BJ (cell line): ENCODE results near the gene TRIML1. TPM values are rescaled to one million over a fixed set of nuclear protein-coding genes. Genes with fewer than 3 reads are reported as not detected.

Experiments
- CTCF ChIA-PET: fragments of 350-600 bp; formaldehyde crosslinking; extraction: SDS; loops from one replicate; lab custom pipeline; 2021; ENCODE audit warnings: antibody characterized with exemption, inconsistent platforms; lab: Yijun Ruan, JAX
- POLR2A ChIA-PET: fragments of 300-600 bp; sonication (Branson Sonifier 250); formaldehyde crosslinking; extraction: SDS; loops from one replicate; lab custom pipeline; 2021; ENCODE audit warnings: antibody characterized with exemption; lab: Charles Lee
- DNase-seq: peaks from one replicate; pipeline ENCODE4 v3.0.0-alpha.2; 2011; ENCODE audit warnings: low read depth
- H3K27me3 ChIP-seq: 2 replicates; pipeline ENCODE4 v1.6.0; 2011; ENCODE audit warnings: low read length; ENCODE audit not compliant: control insufficient read depth, insufficient read depth
- H3K36me3 ChIP-seq: 2 replicates; pipeline ENCODE4 v1.5.1; 2011; ENCODE audit warnings: low read length; ENCODE audit not compliant: control insufficient read depth, insufficient read depth
- H3K4me3 ChIP-seq: 2 replicates; pipeline ENCODE4 v1.5.1; 2011; ENCODE audit warnings: low read depth, mild to moderate bottlenecking, control low read depth, low read length
- CTCF ChIP-seq: IDR thresholded peaks from 2 replicates; pipeline ENCODE4 v1.5.1; 2011; ENCODE audit warnings: low read depth, mild to moderate bottlenecking, control low read depth, inconsistent platforms, low read length, moderate library complexity; ENCODE audit not compliant: insufficient read depth
- polyA plus RNA-seq: library from polyadenylated mRNA; depleted of rRNA; stranded (reverse); fragments of >200 nt; gene quantifications from 2 replicates; pipeline ENCODE4 v1.2.3, GENCODE V29; 2011

Gene TRIML1
- polyA plus RNA-seq, 1 experiment: not detected

DNA sequence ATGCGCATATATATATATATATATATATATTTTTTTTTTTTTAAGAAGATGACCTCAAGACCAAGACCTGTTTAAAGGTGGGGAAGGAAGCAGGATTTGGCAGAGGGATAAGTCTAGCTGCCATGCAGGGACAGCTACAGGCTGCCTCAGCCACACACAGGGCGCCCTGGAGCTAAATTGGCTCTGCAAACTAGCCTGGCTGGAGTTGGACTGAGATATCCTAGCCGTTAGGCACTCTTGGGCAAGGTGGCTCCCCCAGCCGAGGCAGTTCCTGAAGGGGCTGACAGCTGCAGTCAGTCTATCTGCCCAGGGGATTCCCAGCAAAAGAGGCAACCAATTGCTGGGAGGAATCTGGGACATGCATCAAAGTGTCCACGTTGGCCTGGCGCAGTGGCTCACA, 21.9 kb downstream of the TRIML1 start:
- Histone ChIP-seq H3K36me3 (no peaks in the 10 kb centered on the region), H3K27me3 (no peaks in the 10 kb centered on the region), H3K4me3 (no peak overlapping the region)
- ChIA-PET CTCF (no interaction called here), POLR2A (no interaction called here)
- no peak for DNase-seq
- TF ChIP-seq CTCF: no peak

DNA sequence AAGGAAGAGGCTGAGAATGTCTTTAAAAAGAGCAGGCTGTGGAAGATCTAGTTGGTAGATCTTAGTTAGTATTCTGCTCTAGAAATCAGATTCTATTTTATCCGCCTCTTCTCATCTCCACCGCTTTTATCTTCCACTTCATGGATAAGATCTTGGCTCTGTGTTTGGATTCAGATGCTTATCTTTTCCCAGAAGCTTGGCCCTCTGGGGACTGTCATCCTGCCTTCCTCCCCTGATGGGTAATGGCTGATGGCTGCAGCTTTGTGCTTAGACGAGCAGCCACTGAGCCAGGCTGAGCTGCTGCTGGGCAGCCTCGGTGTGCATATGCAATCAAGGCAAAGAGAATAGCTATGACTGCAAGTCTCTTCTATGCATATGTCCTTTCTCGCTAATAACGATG, 23.5 kb downstream of the TRIML1 start:
- no peak for TF ChIP-seq CTCF
- ChIA-PET CTCF (no interaction called here), POLR2A (interaction anchor here (0.5 kb wide), 1 partner anchor 891 kb away, joined by 3 read pairs; no protein-coding TSS in a partner anchor)
- DNase-seq: no peak
- no peaks in the 10 kb centered on the region for H3K27me3 ChIP-seq
- H3K36me3 ChIP-seq: no peaks in the 10 kb centered on the region
- no peak overlapping the region for H3K4me3 ChIP-seq

DNA sequence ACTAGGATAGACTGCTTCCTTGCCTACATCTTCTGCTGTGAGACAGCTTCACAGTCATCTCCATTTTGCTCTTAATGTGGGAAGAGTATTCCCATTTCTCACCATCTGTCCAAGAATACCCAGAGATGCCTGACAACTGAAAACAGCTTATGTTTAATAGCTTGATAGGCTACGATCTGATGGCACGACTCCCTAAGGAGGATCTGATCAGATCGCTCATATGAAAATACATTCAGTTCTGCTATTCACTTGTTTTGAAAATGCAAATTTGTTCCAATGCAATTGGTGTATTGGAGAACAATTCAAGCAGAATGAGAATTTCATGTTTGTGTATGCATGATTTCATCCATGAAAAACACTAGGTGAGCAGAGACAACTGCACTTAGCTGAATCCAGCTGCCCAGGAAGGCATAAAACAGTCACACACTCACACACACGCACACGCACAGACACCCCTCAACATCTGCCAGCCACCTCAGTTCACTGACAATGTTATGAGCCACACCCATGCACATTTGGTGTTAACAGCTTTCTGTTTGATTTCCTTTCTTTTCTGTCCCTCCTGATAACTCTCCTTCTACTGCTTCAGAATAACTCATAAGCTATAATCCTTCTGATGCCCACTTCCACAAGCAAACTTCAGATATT, 29.6 kb downstream of the TRIML1 start:
- ChIA-PET POLR2A (no interaction called here), CTCF (interaction anchor here (0.7 kb wide), 1 partner anchor 1305 kb away, joined by 3 read pairs; no protein-coding TSS in a partner anchor)
- no peak for DNase-seq
- no peak for TF ChIP-seq CTCF
- Histone ChIP-seq H3K36me3 (no peaks in the 10 kb centered on the region), H3K4me3 (no peak overlapping the region), H3K27me3 (no peaks in the 10 kb centered on the region)

DNA sequence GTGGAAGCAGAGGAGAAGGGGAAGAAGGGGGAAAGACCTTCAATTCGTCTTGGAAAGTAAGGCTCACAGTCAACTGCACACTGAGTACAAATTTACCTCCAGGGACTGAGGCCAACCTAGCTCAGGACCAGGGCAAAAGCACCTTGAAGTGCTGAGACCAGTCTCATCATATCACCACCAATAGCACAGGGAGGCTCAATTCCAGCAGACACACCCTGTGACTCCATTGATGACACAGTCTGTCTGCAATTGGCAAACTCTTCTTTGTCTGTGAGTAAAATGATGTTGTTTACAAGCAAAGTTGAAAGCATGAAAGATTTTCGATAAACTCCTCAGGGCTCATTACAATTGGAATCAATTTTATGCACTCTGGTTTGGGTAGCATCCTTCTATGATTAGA, 32.3 kb downstream of the TRIML1 start:
- ChIA-PET POLR2A (no interaction called here), CTCF (no interaction called here)
- no peaks in the 10 kb centered on the region for H3K36me3 ChIP-seq
- DNase-seq: no peak
- TF ChIP-seq CTCF: no peak
- H3K27me3 ChIP-seq: no peaks in the 10 kb centered on the region
- H3K4me3 ChIP-seq: no peak overlapping the region

- DNase-seq: no peak
- Histone ChIP-seq H3K4me3 (no peak overlapping the region), H3K36me3 (no peaks in the 10 kb centered on the region), H3K27me3 (no peaks in the 10 kb centered on the region)
- TF ChIP-seq CTCF: no peak
- POLR2A ChIA-PET: no interaction called here
- CTCF ChIA-PET: no interaction called here
These were observed 36.0 kb downstream of the TRIML1 start for GRCh38 chr4:188175288-188175687.
